ENCODE data around the gene CARTPT. TPM values are rescaled to one million over a fixed set of nuclear protein-coding genes. Genes with fewer than 3 reads are reported as not detected.

The CARTPT gene
- total and polyA plus RNA-seq, 2 donors from 2014 or later, result not detected

- Histone ChIP-seq H3K27ac (ENCODE audit: low read depth in 2 of 2, low read length in 2 of 2) (no peak overlapping the region), H3K9me3 (ENCODE audit: control insufficient read depth in 2 of 3, insufficient read depth in 1 of 3, low read length in 3 of 3) (no peaks in the 10 kb centered on the region), H3K27me3 (ENCODE audit: control insufficient read depth, insufficient read depth, low read length) (no peaks in the 10 kb centered on the region), H3K9ac (ENCODE audit: low read length in 3 of 3) (no peak overlapping the region), H3K4me3 (ENCODE audit: low read length in 3 of 3) (no peak overlapping the region), H3K36me3 (ENCODE audit: control insufficient read depth in 2 of 3, insufficient read depth in 3 of 3, low read length in 3 of 3) (no peaks in the 10 kb centered on the region), H3K4me1 (ENCODE audit: control insufficient read depth in 2 of 3, insufficient read depth in 2 of 3, low read depth in 1 of 3, low read length in 3 of 3) (peaks cover 0 to 8% (median 7%) of the 10 kb centered on the region in 3 donors)
- DNase-seq (peak in 1 of 5 donors; percentile 96), FAIRE-seq (no peak)
- intact Hi-C loops (cut with DNase I), result no loop called here
- no peak for TF ChIP-seq CTCF (IDR thresholded peaks at IDR 0.05; ENCODE audit: borderline replicate concordance, extremely low read depth, insufficient read depth)
These were observed 29.3 kb downstream of the CARTPT start for GRCh38 chr5:71748360-71748759.

- Histone ChIP-seq H3K4me1 (ENCODE audit: control insufficient read depth in 2 of 3, insufficient read depth in 2 of 3, low read depth in 1 of 3, low read length in 3 of 3) (peaks cover 0 to 8% (median 2%) of the 10 kb centered on the region in 3 donors), H3K4me3 (ENCODE audit: low read length in 3 of 3) (no peak overlapping the region), H3K27me3 (ENCODE audit: control insufficient read depth, insufficient read depth, low read length) (no peaks in the 10 kb centered on the region), H3K9ac (ENCODE audit: low read length in 3 of 3) (no peak overlapping the region), H3K36me3 (ENCODE audit: control insufficient read depth in 2 of 3, insufficient read depth in 3 of 3, low read length in 3 of 3) (no peaks in the 10 kb centered on the region), H3K27ac (ENCODE audit: low read depth in 2 of 2, low read length in 2 of 2) (no peak overlapping the region), H3K9me3 (ENCODE audit: control insufficient read depth in 2 of 3, insufficient read depth in 1 of 3, low read length in 3 of 3) (no peaks in the 10 kb centered on the region)
- no peak for DNase-seq
- TF ChIP-seq CTCF (IDR thresholded peaks at IDR 0.05; ENCODE audit: borderline replicate concordance, extremely low read depth, insufficient read depth), result no peak
- FAIRE-seq, result no peak
- intact Hi-C loops (cut with DNase I), result no loop called here
These were observed 32.3 kb downstream of the CARTPT start for GRCh38 chr5:71751422-71751821.

GRCh38 chr5:71752441-71753190, 33.5 kb downstream of the CARTPT start:
- Histone ChIP-seq H3K36me3 (ENCODE audit: control insufficient read depth in 2 of 3, insufficient read depth in 3 of 3, low read length in 3 of 3) (no peaks in the 10 kb centered on the region), H3K27ac (ENCODE audit: low read depth in 2 of 2, low read length in 2 of 2) (no peak overlapping the region), H3K27me3 (ENCODE audit: control insufficient read depth, insufficient read depth, low read length) (no peaks in the 10 kb centered on the region), H3K9me3 (ENCODE audit: control insufficient read depth in 2 of 3, insufficient read depth in 1 of 3, low read length in 3 of 3) (no peaks in the 10 kb centered on the region), H3K4me1 (ENCODE audit: control insufficient read depth in 2 of 3, insufficient read depth in 2 of 3, low read depth in 1 of 3, low read length in 3 of 3) (peaks cover 0 to 8% (median 2%) of the 10 kb centered on the region in 3 donors), H3K9ac (ENCODE audit: low read length in 3 of 3) (no peak overlapping the region), H3K4me3 (ENCODE audit: low read length in 3 of 3) (no peak overlapping the region)
- FAIRE-seq (no peak), DNase-seq (no peak)
- intact Hi-C loops (cut with DNase I), result no loop called here
- TF ChIP-seq CTCF (IDR thresholded peaks at IDR 0.05; ENCODE audit: borderline replicate concordance, extremely low read depth, insufficient read depth), result no peak

Measured in kidney (tissue), 14 donors.